HG03066 (cell line): ENCODE measurements around the gene ZNF135.

Source experiments
- ATAC-seq: cut with Tn5 transposase; IDR thresholded peaks from one replicate; pipeline ENCODE4 v1.9.1; 2021; ENCODE audit warnings: low read depth; ENCODE audit not compliant: unreplicated experiment

Gene ZNF135

GRCh38 chr19:58059003-58059670 is at the start of gene ZNF135:
Gene ZNF135 (plus strand): TSS chr19:58059282. CDS start chr19:58060003, 721 bp downstream.
- ATAC-seq, result no peak

GRCh38 chr19:58009301-58009665 is 49.8 kb upstream of the ZNF135 start:
- peak; percentile 13 for ATAC-seq

GRCh38 chr19:58009666-58010301 is 49.3 kb upstream of the ZNF135 start:
- peak; percentile 56 for ATAC-seq

GRCh38 chr19:58010507-58010906 is 48.6 kb upstream of the ZNF135 start:
- ATAC-seq, result no peak

- ATAC-seq, result no peak
These were observed 44.9 kb upstream of the ZNF135 start for GRCh38 chr19:58014141-58014540.

- ATAC-seq, result no peak
These were observed 39.0 kb upstream of the ZNF135 start for GRCh38 chr19:58020129-58020528.

GRCh38 chr19:58021541-58022282 is 37.4 kb upstream of the ZNF135 start:
- no peak for ATAC-seq

- ATAC-seq, result no peak
These were observed 36.8 kb upstream of the ZNF135 start for GRCh38 chr19:58022283-58022660.

GRCh38 chr19:58024661-58025060 is 34.4 kb upstream of the ZNF135 start:
- no peak for ATAC-seq

GRCh38 chr19:58033741-58034476 is 25.2 kb upstream of the ZNF135 start, which contains the start of gene ZSCAN1:
Gene ZSCAN1 (plus strand): TSS chr19:58034025. CDS start chr19:58037837, 3,812 bp downstream.
- ATAC-seq, result no peak

- ATAC-seq, result no peak
These were observed 24.6 kb upstream of the ZNF135 start for GRCh38 chr19:58034477-58034793.

GRCh38 chr19:58035863-58036262 is 23.2 kb upstream of the ZNF135 start:
- no peak for ATAC-seq

- no peak for ATAC-seq
These were observed 21.0 kb upstream of the ZNF135 start for GRCh38 chr19:58037927-58038687.

GRCh38 chr19:58038688-58039204 is 20.3 kb upstream of the ZNF135 start:
- no peak for ATAC-seq

GRCh38 chr19:58040751-58041525 is 18.1 kb upstream of the ZNF135 start:
- ATAC-seq, result no peak

GRCh38 chr19:58042495-58043340 is 16.4 kb upstream of the ZNF135 start:
- ATAC-seq, result no peak

- no peak for ATAC-seq
These were observed 14.7 kb upstream of the ZNF135 start for GRCh38 chr19:58044391-58044790.

- ATAC-seq, result no peak
These were observed 14.2 kb upstream of the ZNF135 start for GRCh38 chr19:58044886-58045285.
